GM21576 (cell line): ENCODE data around the gene TMEM87B.

Experiments used
- ATAC-seq: cut with Tn5 transposase; IDR thresholded peaks from one replicate; pipeline ENCODE4 v1.9.1; 2021; ENCODE audit warnings: mild to moderate bottlenecking, moderate library complexity; ENCODE audit not compliant: unreplicated experiment

TMEM87B gene

GRCh38 chr2:112163541-112163981 is 108.5 kb downstream of the TMEM87B start:
- ATAC-seq, result no peak

DNA sequence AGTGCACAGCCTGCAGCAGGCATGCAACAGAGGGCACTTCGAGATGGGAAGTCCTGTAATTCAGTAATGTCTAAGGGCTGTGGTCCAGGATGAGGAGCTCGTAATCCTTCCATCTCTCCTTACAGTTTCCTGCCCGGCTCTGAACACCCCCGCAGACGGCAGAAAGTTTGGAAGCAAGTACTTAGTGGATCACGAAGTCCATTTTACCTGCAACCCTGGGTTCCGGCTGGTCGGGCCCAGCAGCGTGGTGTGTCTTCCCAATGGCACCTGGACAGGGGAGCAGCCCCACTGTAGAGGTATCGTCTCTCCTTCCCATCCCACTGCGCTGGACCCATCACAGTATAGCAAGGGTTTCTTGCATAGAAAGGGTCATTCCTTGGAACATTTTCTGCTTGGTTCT is 109.8 kb downstream of the TMEM87B start:
- ATAC-seq, result no peak

GRCh38 chr2:112165296-112165695 is 110.2 kb downstream of the TMEM87B start:
- ATAC-seq, result no peak

GRCh38 chr2:112166806-112167499 is 111.9 kb downstream of the TMEM87B start:
- no peak for ATAC-seq

DNA sequence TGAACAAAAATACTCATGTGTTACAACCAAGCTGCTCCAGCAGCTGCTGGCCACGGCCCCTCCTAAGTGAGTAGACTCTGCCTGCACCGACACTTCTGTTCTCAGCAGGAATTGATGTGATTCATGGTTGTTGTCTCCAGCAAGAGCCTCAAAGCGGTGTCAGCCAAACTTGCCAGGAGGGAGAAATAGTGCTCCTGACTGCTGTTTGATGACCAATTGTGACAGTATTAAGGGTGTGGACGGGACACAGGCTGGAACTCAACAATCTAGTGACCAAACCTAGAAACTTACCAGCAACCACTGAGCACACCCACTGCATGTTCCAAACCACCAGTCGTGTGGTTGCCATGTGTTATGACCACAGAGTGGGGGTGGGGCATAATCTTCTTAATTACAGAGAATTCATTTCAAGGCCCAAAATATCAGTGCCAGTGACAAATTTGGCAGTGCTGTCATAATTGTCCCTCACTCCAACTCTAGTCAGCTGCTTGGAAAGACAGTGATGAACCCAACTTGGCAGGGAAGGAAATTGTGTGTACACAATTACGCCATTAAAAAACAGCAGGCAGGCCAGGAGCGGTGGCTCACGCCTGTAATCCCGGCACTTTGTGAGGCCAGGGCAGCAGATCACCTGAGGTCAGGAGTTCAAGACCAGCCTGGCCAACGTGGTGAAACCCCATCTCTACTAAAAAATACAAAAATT is 113.5 kb downstream of the TMEM87B start:
- ATAC-seq, result no peak
